ENCODE results near the gene ANKRD17.

Gene ANKRD17

GRCh38 chr4:73245955-73246354 is 12.6 kb downstream of the ANKRD17 start:
- H3K79me2 ChIP-seq (ENCODE audit: insufficient read depth, low read length), result peaks cover 99% of the 10 kb centered on the region
- TF ChIP-seq CTCF (conservative IDR thresholded peaks at IDR 0.05; ENCODE audit: low read length) (no peak), EZH2phosphoT487 (IDR thresholded peaks at IDR 0.05; ENCODE audit: borderline replicate concordance) (no peak)
- no peak overlapping the region for H3K9ac ChIP-seq (ENCODE audit: low read depth, low read length, poor library complexity, severe bottlenecking)
- H3K9me3 ChIP-seq (ENCODE audit: insufficient read depth, low read depth, low read length), result no peaks in the 10 kb centered on the region
- peaks cover 10% of the 10 kb centered on the region for H3K4me1 ChIP-seq (ENCODE audit: insufficient read depth, low read length, poor library complexity, severe bottlenecking)
- no peaks in the 10 kb centered on the region for H3K9me2 ChIP-seq (replicated peaks; ENCODE audit: low read depth, low read length)
- H4K20me1 ChIP-seq (ENCODE audit: insufficient read depth, low read length, poor library complexity, severe bottlenecking), result peaks cover 95% of the 10 kb centered on the region
- no peak overlapping the region for H2AFZ ChIP-seq (ENCODE audit: low read length)
- no peaks in the 10 kb centered on the region for H3F3A ChIP-seq (ENCODE audit: low read depth)
- H3K4me2 ChIP-seq (ENCODE audit: low read depth, low read length, poor library complexity, severe bottlenecking), result peak overlapping the region; percentile 60
- H3K4me3 ChIP-seq (ENCODE audit: low read length, poor library complexity, severe bottlenecking), result no peak overlapping the region
- H3K27me3 ChIP-seq (ENCODE audit: insufficient read depth, low read length, poor library complexity, severe bottlenecking), result no peaks in the 10 kb centered on the region
- peaks cover 11% of the 10 kb centered on the region; the same call in 1 of the 2 replicates for H3K36me3 ChIP-seq (ENCODE audit: insufficient read depth, low read length)

- H3K9me3 ChIP-seq (ENCODE audit: insufficient read depth, low read depth, low read length), result no peaks in the 10 kb centered on the region
- peaks cover 11% of the 10 kb centered on the region; the same call in 1 of the 2 replicates for H3K36me3 ChIP-seq (ENCODE audit: insufficient read depth, low read length)
- no peak overlapping the region for H3K4me3 ChIP-seq (ENCODE audit: low read length, poor library complexity, severe bottlenecking)
- no peaks in the 10 kb centered on the region for H3K9me2 ChIP-seq (replicated peaks; ENCODE audit: low read depth, low read length)
- TF ChIP-seq CTCF (conservative IDR thresholded peaks at IDR 0.05; ENCODE audit: low read length), result no peak
- no peak for TF ChIP-seq EZH2phosphoT487 (IDR thresholded peaks at IDR 0.05; ENCODE audit: borderline replicate concordance)
- no peak overlapping the region for H3K9ac ChIP-seq (ENCODE audit: low read depth, low read length, poor library complexity, severe bottlenecking)
- peaks cover 99% of the 10 kb centered on the region for H3K79me2 ChIP-seq (ENCODE audit: insufficient read depth, low read length)
- peaks cover 93% of the 10 kb centered on the region for H4K20me1 ChIP-seq (ENCODE audit: insufficient read depth, low read length, poor library complexity, severe bottlenecking)
- H3K27me3 ChIP-seq (ENCODE audit: insufficient read depth, low read length, poor library complexity, severe bottlenecking), result no peaks in the 10 kb centered on the region
- H3K4me2 ChIP-seq (ENCODE audit: low read depth, low read length, poor library complexity, severe bottlenecking), result no peak overlapping the region
- H2AFZ ChIP-seq (ENCODE audit: low read length), result no peak overlapping the region
- peaks cover 8% of the 10 kb centered on the region for H3K4me1 ChIP-seq (ENCODE audit: insufficient read depth, low read length, poor library complexity, severe bottlenecking)
- H3F3A ChIP-seq (ENCODE audit: low read depth), result no peaks in the 10 kb centered on the region
Measured at GRCh38 chr4:73244945-73245601, 13.5 kb downstream of the ANKRD17 start.

- no peaks in the 10 kb centered on the region for H3K27me3 ChIP-seq (ENCODE audit: insufficient read depth, low read length, poor library complexity, severe bottlenecking)
- no peak overlapping the region for H3K4me2 ChIP-seq (ENCODE audit: low read depth, low read length, poor library complexity, severe bottlenecking)
- H3K79me2 ChIP-seq (ENCODE audit: insufficient read depth, low read length), result peaks cover 92% of the 10 kb centered on the region
- H3K4me3 ChIP-seq (ENCODE audit: low read length, poor library complexity, severe bottlenecking), result no peak overlapping the region
- H3K9me3 ChIP-seq (ENCODE audit: insufficient read depth, low read depth, low read length), result no peaks in the 10 kb centered on the region
- no peaks in the 10 kb centered on the region for H3K9me2 ChIP-seq (replicated peaks; ENCODE audit: low read depth, low read length)
- peaks cover 3% of the 10 kb centered on the region for H3K4me1 ChIP-seq (ENCODE audit: insufficient read depth, low read length, poor library complexity, severe bottlenecking)
- no peaks in the 10 kb centered on the region for H3F3A ChIP-seq (ENCODE audit: low read depth)
- H2AFZ ChIP-seq (ENCODE audit: low read length), result no peak overlapping the region
- peaks cover 60% of the 10 kb centered on the region for H3K36me3 ChIP-seq (ENCODE audit: insufficient read depth, low read length)
- TF ChIP-seq CTCF (conservative IDR thresholded peaks at IDR 0.05; ENCODE audit: low read length) (no peak), EZH2phosphoT487 (IDR thresholded peaks at IDR 0.05; ENCODE audit: borderline replicate concordance) (no peak)
- H4K20me1 ChIP-seq (ENCODE audit: insufficient read depth, low read length, poor library complexity, severe bottlenecking), result peaks cover 58% of the 10 kb centered on the region
- no peak overlapping the region for H3K9ac ChIP-seq (ENCODE audit: low read depth, low read length, poor library complexity, severe bottlenecking)
Measured at GRCh38 chr4:73237044-73237443, 21.6 kb downstream of the ANKRD17 start.
